Measurements from ENCODE around the gene FNBP1L. TPM values are rescaled to one million over a fixed set of nuclear protein-coding genes. Genes with fewer than 3 reads are reported as not detected.

Gene FNBP1L
- total and polyA plus RNA-seq, 9 of the 15 experiments (the other 6 are each of a cell fraction or from before 2014, with no cell fraction given): 1.4 to 6.9 (median 5.9) TPM

DNA sequence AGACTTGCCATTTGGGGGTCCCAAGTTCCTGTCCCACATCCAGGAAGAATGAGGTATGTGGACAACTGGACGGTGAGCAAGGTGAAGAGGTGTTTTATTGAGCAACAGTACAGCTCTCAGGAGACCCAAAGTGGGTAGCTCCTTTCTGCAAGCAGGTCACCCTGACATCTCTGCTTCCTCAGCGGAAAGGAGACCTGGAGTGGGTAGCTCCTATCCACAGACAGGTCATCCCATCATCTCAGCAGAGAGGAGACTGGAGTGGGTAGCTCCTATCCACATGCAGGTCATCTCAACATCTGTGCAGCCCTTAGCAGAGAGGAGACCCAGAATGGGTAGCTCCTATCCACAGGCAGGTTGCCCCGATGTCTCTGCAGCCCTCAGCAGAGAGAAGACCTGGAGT lies 13.8 kb upstream of the FNBP1L start:
- in situ Hi-C loops (cut with MboI): loop anchor here (10.0 kb wide), 2 partner anchors 129 to 401 kb away; no protein-coding TSS in a partner anchor
- no peak for FAIRE-seq

More for the DNA sequence above, 13.8 kb upstream of the FNBP1L start:
- Histone ChIP-seq H3K79me2 (ENCODE audit: control insufficient read depth, insufficient read depth, low read length) (no peaks in the 10 kb centered on the region), H3K4me1 (replicated peaks in 1 of 2; ENCODE audit: control insufficient read depth in 2 of 2, insufficient read depth in 2 of 2, low read length in 2 of 2) (no peaks in the 10 kb centered on the region), H3K27me3 (ENCODE audit: control insufficient read depth in 2 of 2, insufficient read depth in 2 of 2, low read length in 2 of 2) (no peaks in the 10 kb centered on the region), H3K27ac (ENCODE audit: extremely low read depth, low read depth, low read length) (no peak overlapping the region), H3K9me1 (ENCODE audit: control insufficient read depth, insufficient read depth, low read length) (no peaks in the 10 kb centered on the region), H3K9me3 (replicated peaks; ENCODE audit: control insufficient read depth, insufficient read depth, low read depth, low read length) (peaks cover 4% of the 10 kb centered on the region), H4K20me1 (replicated peaks; ENCODE audit: control insufficient read depth, insufficient read depth, low read length) (no peaks in the 10 kb centered on the region), H3K9ac (ENCODE audit: insufficient read depth in 1 of 2, low read depth in 2 of 2, low read length in 2 of 2) (no peak overlapping the region), H3K36me3 (ENCODE audit: control insufficient read depth, insufficient read depth, low read length) (no peaks in the 10 kb centered on the region), H3K4me3 (no peak overlapping the region), H3K4me2 (ENCODE audit: insufficient read depth, low read length) (no peak overlapping the region), H2AFZ (ENCODE audit: low read depth, low read length) (no peak overlapping the region)
- DNase-seq (ENCODE audit: extremely low read depth in 1 of 4, low spot score in 3 of 4): no peak
- POLR2A ChIA-PET: interaction anchor here (0.7 to 1.3 kb wide), 4 partner anchors 13 to 412 kb away, joined by 3 to 4 read pairs (median 3); no protein-coding TSS in a partner anchor
- CTCF ChIA-PET (ENCODE audit: low intra/inter-chr PET ratio): no interaction called here
- intact Hi-C loops (cut with micrococcal nuclease): no loop called here
- ATAC-seq: no peak
- no peak for TF ChIP-seq HSF4 (CRISPR knock-in tag; IDR thresholded peaks at IDR 0.05; ENCODE audit: borderline replicate concordance)
- no peak for TF ChIP-seq ILK (tag; IDR thresholded peaks at IDR 0.05; ENCODE audit: borderline replicate concordance, low read depth)
- TF ChIP-seq, protein P1, sequence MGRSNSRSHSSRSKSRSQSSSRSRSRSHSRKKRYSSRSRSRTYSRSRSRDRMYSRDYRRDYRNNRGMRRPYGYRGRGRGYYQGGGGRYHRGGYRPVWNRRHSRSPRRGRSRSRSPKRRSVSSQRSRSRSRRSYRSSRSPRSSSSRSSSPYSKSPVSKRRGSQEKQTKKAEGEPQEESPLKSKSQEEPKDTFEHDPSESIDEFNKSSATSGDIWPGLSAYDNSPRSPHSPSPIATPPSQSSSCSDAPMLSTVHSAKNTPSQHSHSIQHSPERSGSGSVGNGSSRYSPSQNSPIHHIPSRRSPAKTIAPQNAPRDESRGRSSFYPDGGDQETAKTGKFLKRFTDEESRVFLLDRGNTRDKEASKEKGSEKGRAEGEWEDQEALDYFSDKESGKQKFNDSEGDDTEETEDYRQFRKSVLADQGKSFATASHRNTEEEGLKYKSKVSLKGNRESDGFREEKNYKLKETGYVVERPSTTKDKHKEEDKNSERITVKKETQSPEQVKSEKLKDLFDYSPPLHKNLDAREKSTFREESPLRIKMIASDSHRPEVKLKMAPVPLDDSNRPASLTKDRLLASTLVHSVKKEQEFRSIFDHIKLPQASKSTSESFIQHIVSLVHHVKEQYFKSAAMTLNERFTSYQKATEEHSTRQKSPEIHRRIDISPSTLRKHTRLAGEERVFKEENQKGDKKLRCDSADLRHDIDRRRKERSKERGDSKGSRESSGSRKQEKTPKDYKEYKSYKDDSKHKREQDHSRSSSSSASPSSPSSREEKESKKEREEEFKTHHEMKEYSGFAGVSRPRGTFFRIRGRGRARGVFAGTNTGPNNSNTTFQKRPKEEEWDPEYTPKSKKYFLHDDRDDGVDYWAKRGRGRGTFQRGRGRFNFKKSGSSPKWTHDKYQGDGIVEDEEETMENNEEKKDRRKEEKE (IDR thresholded peaks at IDR 0.05; ENCODE audit: borderline replicate concordance in 1 of 2, control insufficient read depth in 1 of 2, low read depth in 2 of 2, low read length in 1 of 2): no peak
- no peak for TF ChIP-seq ZEB2 (IDR thresholded peaks at IDR 0.05)
- TF ChIP-seq FOXJ2 (tag; IDR thresholded peaks at IDR 0.05): no peak
- no peak for TF ChIP-seq DIDO1 (tag; IDR thresholded peaks at IDR 0.05; ENCODE audit: low read depth)
- TF ChIP-seq TRIM28 (IDR thresholded peaks at IDR 0.05): peak; percentile 42; the same call in 1 of the 2 replicates
- no peak for TF ChIP-seq GABPA (tag; conservative IDR thresholded peaks at IDR 0.05; ENCODE audit: low read depth)
- TF ChIP-seq CBX3 (IDR thresholded peaks at IDR 0.05; ENCODE audit: borderline replicate concordance in 1 of 2, low read length in 2 of 2): 0 out of 3 replicates have a peak, but pooled peaks of 1 of the 2 experiments have one; percentile 26
- no peak for TF ChIP-seq SAFB (IDR thresholded peaks at IDR 0.05; ENCODE audit: borderline replicate concordance, low read depth, low read length)
- TF ChIP-seq NR3C1 (CRISPR knock-in tag; IDR thresholded peaks at IDR 0.05): no peak
- TF ChIP-seq ADNP (tag; IDR thresholded peaks at IDR 0.05): no peak
- no peak for TF ChIP-seq HMG20B (CRISPR knock-in tag; IDR thresholded peaks at IDR 0.05)
- no peak for TF ChIP-seq BMI1 (IDR thresholded peaks at IDR 0.05; ENCODE audit: low read length)
- TF ChIP-seq PML (IDR thresholded peaks at IDR 0.05; ENCODE audit: low read length): no peak
- no peak for TF ChIP-seq SMARCB1 (IDR thresholded peaks at IDR 0.05; ENCODE audit: insufficient read length, low read depth)
- WGBS (ENCODE audit: insufficient coverage, low coverage, missing lambda C conversion rate): 0% methylated on average over 3 of the region's 3 CpGs
- BruUV-seq (replicated peaks): no TSS peak
